HepG2 (cell line): ENCODE results near the gene ETV6. TPM values are rescaled to one million over a fixed set of nuclear protein-coding genes. Genes with fewer than 3 reads are reported as not detected.

Source experiments
- ATAC-seq: fragments of 200-7000 bp; cut with Tn5 transposase; 3 replicates; pipeline ENCODE4 v1.9.1; 2020; ENCODE audit warnings: mild to moderate bottlenecking, moderate library complexity
- BruUV-seq: library from RNA; stranded (reverse); fragments of 400-500 nt; replicated peaks from 2 replicates; lab custom pipeline; 2021; lab: Mats Ljungman, UMichigan
- CTCF ChIA-PET: fragments of 300-600 bp; formaldehyde crosslinking; extraction: SDS; loops from one replicate; lab custom pipeline; 2021; ENCODE audit warnings: low total read pairs, inconsistent platforms, low intra/inter-chr PET ratio; lab: Yijun Ruan, JAX
- POLR2A ChIA-PET: fragments of 350-600 bp; sonication (Branson Sonifier 250); formaldehyde crosslinking; loops from one replicate; lab custom pipeline; 2020; ENCODE audit warnings: antibody characterized with exemption, inconsistent platforms; lab: Yijun Ruan, JAX
- DNase-seq: peaks from one replicate; pipeline ENCODE4 v3.0.0-alpha.2; 2015; ENCODE audit warnings: low spot score
- FAIRE-seq: peaks from 3 replicates; lab custom pipeline; 2011; peaks lifted over from hg19 to GRCh38; lab: Jason Lieb, UNC
- H2AFZ ChIP-seq: one replicate; pipeline ENCODE4 v1.6.1; 2011; ENCODE audit warnings: low read length, inconsistent platforms
- H3K27ac ChIP-seq: fragments of 300-600 bp; 3 replicates; pipeline ENCODE4 v1.8.0; 2011; ENCODE audit warnings: mixed run types, mild to moderate bottlenecking, mixed read lengths, low read length, inconsistent platforms; ENCODE audit not compliant: insufficient read depth; ENCODE audit errors: extremely low read length
- H3K27me3 ChIP-seq, 2 experiments: fragments of 200-600 bp in 1 of 2; 2 replicates in 1 of 2; 3 replicates in 1 of 2; pipeline versions ENCODE4 v1.6.0 to v1.8.0; 2011; ENCODE audit warnings: low read length in 2 of 2, mild to moderate bottlenecking in 2 of 2, moderate library complexity in 2 of 2, inconsistent platforms in 1 of 2; ENCODE audit not compliant: insufficient read depth in 2 of 2, control insufficient read depth in 1 of 2
- H3K36me3 ChIP-seq, 2 experiments: fragments of 200-600 bp in 1 of 2; replicated peaks in 1 of 2; 2 replicates in 1 of 2; 3 replicates in 1 of 2; pipeline versions ENCODE4 v1.5.1 to v1.8.0; 2011; ENCODE audit warnings: low read length in 2 of 2, inconsistent platforms in 1 of 2; ENCODE audit not compliant: insufficient read depth in 2 of 2, control insufficient read depth in 1 of 2
- H3K4me1 ChIP-seq: 2 replicates; pipeline ENCODE4 v1.5.1; 2012; ENCODE audit warnings: low read length, inconsistent platforms; ENCODE audit not compliant: insufficient read depth
- H3K4me2 ChIP-seq: 2 replicates; pipeline ENCODE4 v1.6.0; 2011; ENCODE audit warnings: low read depth, low read length, inconsistent platforms
- H3K4me3 ChIP-seq, 3 experiments: fragments of 200-600 bp in 1 of 3; sonication (generic), shearing (Covaris generic) in 1 of 3; replicated peaks in 1 of 3; 2 replicates each; pipeline ENCODE4 v1.5.1; 2011 to 2016; ENCODE audit warnings: low read length in 3 of 3, inconsistent platforms in 2 of 3, low read depth in 2 of 3, mild to moderate bottlenecking in 2 of 3, control low read depth in 1 of 3, mixed read lengths in 1 of 3; ENCODE audit not compliant: insufficient read depth in 1 of 3
- H3K79me2 ChIP-seq: one replicate; pipeline ENCODE4 v1.6.1; 2011; ENCODE audit warnings: low read length, inconsistent platforms; ENCODE audit not compliant: insufficient read depth
- H3K9ac ChIP-seq: 2 replicates; pipeline ENCODE4 v1.6.0; 2011; ENCODE audit warnings: mild to moderate bottlenecking, low read depth, low read length, inconsistent platforms; ENCODE audit not compliant: insufficient read depth
- H3K9me3 ChIP-seq: 2 replicates; pipeline ENCODE4 v1.5.1; 2012; ENCODE audit warnings: mild to moderate bottlenecking, low read length
- H4K20me1 ChIP-seq: 2 replicates; pipeline ENCODE4 v1.6.0; 2011; ENCODE audit warnings: inconsistent platforms, mild to moderate bottlenecking, low read length, moderate library complexity; ENCODE audit not compliant: insufficient read depth
- BCLAF1 ChIP-seq: fragments of 450-650 bp; IDR thresholded peaks from 2 replicates; pipeline ENCODE4 v1.6.1; 2017; ENCODE audit warnings: mild to moderate bottlenecking
- CEBPG ChIP-seq: IDR thresholded peaks from 2 replicates; pipeline ENCODE4 v1.6.1; 2016
- EP300 ChIP-seq, 3 experiments: sonication (generic) in 1 of 3; formaldehyde crosslinking in 1 of 3; IDR thresholded peaks; 2 replicates each; pipeline versions ENCODE4 v1.5.1 to v1.6.1; 2011 to 2020; ENCODE audit warnings: low read depth in 2 of 3, low read length in 2 of 3, borderline replicate concordance in 1 of 3, improper control_type of control experiment in 1 of 3, mild to moderate bottlenecking in 1 of 3, missing genetic modification reagents in 1 of 3, moderate library complexity in 1 of 3
- GPN1 ChIP-seq: sonication (generic); formaldehyde crosslinking; IDR thresholded peaks from 2 replicates; pipeline ENCODE4 v1.5.1; 2020; ENCODE audit warnings: missing genetic modification reagents, borderline replicate concordance
- LRRFIP1 ChIP-seq: sonication (generic); formaldehyde crosslinking; conservative IDR thresholded peaks from 2 replicates; pipeline ENCODE4 v1.4.0; 2020; ENCODE audit warnings: missing genetic modification reagents
- THRA ChIP-seq: sonication (generic); formaldehyde crosslinking; IDR thresholded peaks from 2 replicates; pipeline ENCODE4 v1.4.0; 2020; ENCODE audit warnings: missing genetic modification reagents, borderline replicate concordance
- ZBED4 ChIP-seq: sonication (generic); formaldehyde crosslinking; IDR thresholded peaks from 2 replicates; pipeline ENCODE4 v1.4.0; 2020; ENCODE audit warnings: missing genetic modification reagents, borderline replicate concordance
- ZNF317 ChIP-seq: sonication (generic); formaldehyde crosslinking; IDR thresholded peaks from 2 replicates; pipeline ENCODE4 v1.5.0; 2020; ENCODE audit warnings: mild to moderate bottlenecking, missing genetic modification reagents
- ZNF33B ChIP-seq: sonication (generic); formaldehyde crosslinking; IDR thresholded peaks from 2 replicates; pipeline ENCODE4 v1.5.1; 2020; ENCODE audit warnings: mild to moderate bottlenecking, missing genetic modification reagents
- ZXDC ChIP-seq: sonication (generic); formaldehyde crosslinking; IDR thresholded peaks from 2 replicates; pipeline ENCODE4 v1.5.0; 2020; ENCODE audit warnings: mild to moderate bottlenecking, missing genetic modification reagents
- WGBS: methylation state at CpG from one replicate; pipeline ENCODE4 v1.1.6; 2017; ENCODE audit warnings: low lambda C conversion rate; 5-methylcytosine and 5-hydroxymethylcytosine counted together
- in situ Hi-C: cut with HindIII; loops from 2 replicates; pipeline ENCODE4 v1.10.0; 2017; ENCODE audit warnings: low pct_unique_long_range_greater_than_20kb; ENCODE audit not compliant: extremely low pct_ligation_motif_present
- intact Hi-C: fragments of 100-400 bp; cut with micrococcal nuclease; formaldehyde crosslinking; loops from one replicate; pipeline ENCODE4 v1.10.0; 2022; ENCODE audit not compliant: unreplicated experiment
- polyA plus RNA-seq, 8 experiments: library from polyadenylated mRNA; depleted of rRNA in 3 of 8; stranded (reverse) in 7 of 8; unstranded in 1 of 8; fragments of >200 nt; fragmentation: Illumina TruSeq in 4 of 8; extraction: Trizol in 4 of 8; gene quantifications; 2 replicates each; pipeline versions ENCODE4 v1.2.1 to v1.2.3, GENCODE V29; 2011 to 2016; ENCODE audit warnings: low read depth in 4 of 8, missing spikeins in 1 of 8, mixed read lengths in 1 of 8; ENCODE audit not compliant: insufficient read depth in 1 of 8
- total RNA-seq, 5 experiments: library from RNA; depleted of rRNA; stranded (reverse); fragments of >200 nt; fragmentation: Illumina TruSeq; extraction: Trizol; gene quantifications; 2 replicates each; pipeline ENCODE4 v1.2.3, GENCODE V29; 2016; ENCODE audit warnings: low read depth in 1 of 5

ETV6 gene
- total and polyA plus RNA-seq, 2 of the 13 experiments (the other 11 are each of a cell fraction or from before 2014, with no cell fraction given) = 2.2 to 3.0 TPM

- WGBS = 80% methylated on average over 4 of the region's 4 CpGs
- Histone ChIP-seq H3K27me3 (no peaks in the 10 kb centered on the region), H3K79me2 (no peaks in the 10 kb centered on the region), H3K4me2 (no peak overlapping the region), H3K36me3 (no peaks in the 10 kb centered on the region), H3K4me1 (peaks cover 61% of the 10 kb centered on the region), H4K20me1 (no peaks in the 10 kb centered on the region), H3K9ac (no peak overlapping the region), H3K27ac (no peak overlapping the region), H3K9me3 (no peaks in the 10 kb centered on the region), H3K4me3 (no peak overlapping the region), H2AFZ (no peak overlapping the region)
- ChIA-PET CTCF (no interaction called here), POLR2A (interaction anchor here (0.6 kb wide), 1 partner anchor 1040 kb away, joined by 3 read pairs; no protein-coding TSS in a partner anchor)
- DNase-seq (no peak), ATAC-seq (no peak), FAIRE-seq (no peak)
- in situ Hi-C loops = no loop called here
- BruUV-seq = no TSS peak
- intact Hi-C loops = loop anchor here (10.0 kb wide), 1 partner anchor 49 kb away; no protein-coding TSS in a partner anchor
- TF ChIP-seq EP300 (IDR thresholded peaks at IDR 0.05; ENCODE audit: low read depth in 2 of 2, low read length in 2 of 2) (no peak), EP300 (CRISPR knock-in tag; IDR thresholded peaks at IDR 0.05; ENCODE audit: borderline replicate concordance) (no peak), THRA (no peak), ZNF33B (no peak), ZXDC (CRISPR knock-in tag) (no peak), ZBED4 (CRISPR knock-in tag) (no peak), GPN1 (CRISPR knock-in tag) (no peak), CEBPG (no peak), BCLAF1 (no peak), ZNF317 (CRISPR knock-in tag) (no peak), LRRFIP1 (CRISPR knock-in tag) (no peak)
These were observed 53.9 kb downstream of the ETV6 start for GRCh38 chr12:11703378-11703777.
